ENCODE measurements around the gene EPHB2.
"Not testable (repeated sequence)": the region's sequence is repeated elsewhere in the genome, so short reads cannot be mapped to it uniquely, and the experiment has no call there.

EPHB2 gene

GRCh38 chr1:22710701-22711049, at the start of gene EPHB2:
EPHB2 (plus strand) TSS chr1:22710839; CDS start chr1:22710983, 144 bp downstream.
- DNase-seq (ENCODE audit: low read depth in 3 of 3): no peak

- no peak for DNase-seq (ENCODE audit: low read depth in 3 of 3)
Observed at GRCh38 chr1:22661880-22662279, 48.8 kb upstream of the EPHB2 start.

GRCh38 chr1:22662318-22662717, 48.3 kb upstream of the EPHB2 start:
- DNase-seq (ENCODE audit: low read depth in 3 of 3): no peak

- no peak for DNase-seq (ENCODE audit: low read depth in 3 of 3)
Observed at GRCh38 chr1:22662986-22663408, 47.6 kb upstream of the EPHB2 start.

- DNase-seq (ENCODE audit: low read depth in 3 of 3): no peak
Observed at GRCh38 chr1:22665752-22666151, 44.9 kb upstream of the EPHB2 start.

DNA sequence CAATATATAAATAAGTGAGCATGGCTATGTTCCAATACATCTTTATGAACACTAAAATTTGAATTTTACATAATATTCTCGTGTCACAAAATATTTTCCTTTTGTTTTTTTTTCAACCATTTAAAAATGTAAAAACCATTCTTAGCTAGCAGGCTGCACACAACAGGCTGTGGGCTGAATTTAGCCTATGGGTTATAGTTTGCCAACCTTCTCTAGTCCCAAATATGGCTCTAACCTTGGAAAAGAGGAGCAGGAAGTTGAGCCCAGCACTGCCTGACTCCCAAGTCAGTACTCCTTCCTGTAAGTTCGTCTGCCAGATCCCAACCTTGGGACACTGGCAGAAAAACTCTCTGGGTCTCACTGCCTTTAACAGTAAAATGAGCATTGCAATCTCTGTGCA, 44.2 kb upstream of the EPHB2 start:
- DNase-seq (ENCODE audit: low read depth in 3 of 3): no peak

DNA sequence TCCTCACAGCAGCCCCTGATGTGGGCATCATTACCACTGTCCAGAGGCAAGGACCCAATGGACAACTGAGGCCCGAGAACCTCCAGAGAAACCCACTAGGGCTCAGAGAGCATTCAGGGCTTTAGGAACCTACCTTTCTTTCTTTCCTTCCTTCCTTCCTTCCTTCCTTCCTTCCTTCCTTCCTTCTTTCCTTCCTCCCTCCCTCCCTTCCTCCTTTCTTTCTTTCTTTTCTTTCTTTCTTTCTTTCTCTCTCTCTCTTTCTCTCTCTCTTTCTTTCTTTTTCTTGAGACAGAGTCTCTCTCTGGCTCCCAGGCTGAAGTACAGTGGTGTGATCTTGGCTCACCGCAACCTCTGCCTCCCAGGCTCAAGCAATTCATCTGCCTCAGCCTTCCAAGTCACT, 41.8 kb upstream of the EPHB2 start:
- DNase-seq (ENCODE audit: low read depth in 3 of 3): not testable (repeated sequence)

GRCh38 chr1:22670352-22670975, 40.2 kb upstream of the EPHB2 start:
- no peak for DNase-seq (ENCODE audit: low read depth in 3 of 3)

DNA sequence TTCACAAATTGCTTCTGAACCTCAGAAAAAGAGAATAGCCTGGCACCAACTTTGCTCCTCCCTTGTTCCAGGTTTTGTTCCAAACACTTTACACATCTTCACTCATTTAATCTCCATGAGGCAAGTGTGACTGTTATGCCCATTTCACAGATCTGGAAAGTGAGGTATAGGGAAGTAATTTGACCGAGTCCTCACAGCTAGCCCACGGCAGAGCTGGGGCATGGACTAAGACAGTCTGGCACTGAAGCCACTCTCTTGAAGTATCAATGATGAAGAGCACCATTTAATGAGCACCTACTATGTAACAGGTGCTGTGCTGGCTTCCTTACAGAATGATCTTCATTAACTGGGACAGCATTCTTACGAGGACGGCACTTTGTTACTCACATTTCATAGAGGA, 38.6 kb upstream of the EPHB2 start:
- DNase-seq (ENCODE audit: low read depth in 3 of 3): no peak

GRCh38 chr1:22673486-22674409, 36.9 kb upstream of the EPHB2 start:
- no peak for DNase-seq (ENCODE audit: low read depth in 3 of 3)

DNA sequence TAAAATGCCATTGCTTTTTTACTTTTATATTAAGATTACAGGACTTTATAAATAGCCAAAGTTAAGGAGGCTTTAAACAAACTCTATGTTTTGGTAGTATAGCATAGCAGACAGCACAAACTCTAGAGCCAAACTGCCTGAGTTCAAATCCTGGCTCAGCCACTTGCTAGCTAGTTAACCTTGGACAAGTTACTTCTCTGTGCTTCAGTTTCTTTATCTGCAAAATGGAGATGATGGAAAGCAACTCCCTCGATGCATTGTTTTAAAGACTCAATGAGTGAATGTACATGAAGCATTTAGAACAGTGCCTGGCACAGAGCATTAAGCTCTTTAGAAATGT, 36.3 kb upstream of the EPHB2 start:
- DNase-seq (ENCODE audit: low read depth in 3 of 3): no peak

DNA sequence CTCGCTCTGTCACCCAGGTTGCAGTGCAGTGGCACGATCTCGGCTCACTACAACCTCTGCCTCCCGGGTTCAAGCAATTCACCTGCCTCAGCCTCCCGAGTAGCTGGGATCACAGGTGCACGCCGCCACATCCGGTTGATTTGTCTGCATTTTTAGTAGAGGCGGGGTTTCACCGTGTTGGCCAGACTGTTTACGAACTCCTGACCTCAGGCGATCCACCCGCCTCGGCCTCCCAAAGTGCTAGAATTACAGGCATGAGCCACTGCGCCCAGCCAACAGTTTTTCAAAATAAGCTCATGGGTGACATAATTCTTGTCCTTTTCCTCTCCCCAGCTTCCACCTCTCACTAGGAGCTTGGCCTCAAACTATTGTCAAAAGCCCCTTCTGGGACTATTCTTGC, 34.5 kb upstream of the EPHB2 start:
- DNase-seq (ENCODE audit: low read depth in 3 of 3): not testable (repeated sequence)

DNA sequence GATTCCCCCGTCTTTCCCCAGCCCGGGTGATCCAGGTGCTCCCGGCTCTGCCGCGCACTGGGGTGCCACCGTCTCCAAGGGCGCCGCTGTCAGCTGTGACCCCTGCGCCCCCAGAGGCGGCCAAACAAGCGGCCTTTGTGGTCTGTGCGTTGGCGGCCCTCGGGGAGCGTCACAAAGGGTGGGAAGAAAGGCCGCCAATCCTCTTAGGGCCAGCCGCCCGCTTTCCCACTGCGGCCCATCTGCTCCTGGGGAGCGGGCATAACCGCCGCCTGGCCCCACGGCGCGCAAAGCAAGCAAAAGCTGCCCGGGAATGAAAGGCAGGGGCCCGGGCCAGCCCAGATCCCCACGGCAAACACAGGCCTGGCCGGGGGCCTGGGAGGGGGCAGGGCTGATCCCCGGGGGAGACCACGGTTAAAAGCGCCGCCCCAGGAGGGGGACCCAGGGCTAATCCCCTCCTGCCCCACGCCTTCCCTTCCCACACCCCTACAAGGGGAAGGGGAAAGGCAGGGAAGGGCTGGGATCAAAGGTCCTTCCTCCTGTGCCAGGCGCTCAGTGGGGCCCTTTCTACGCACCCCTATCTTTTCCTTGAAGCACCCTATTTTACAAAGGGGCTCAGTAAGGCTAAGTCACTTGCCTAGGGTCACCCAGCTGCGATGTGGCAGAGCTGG, 33.6 kb upstream of the EPHB2 start:
- DNase-seq (ENCODE audit: low read depth in 3 of 3): no peak

DNA sequence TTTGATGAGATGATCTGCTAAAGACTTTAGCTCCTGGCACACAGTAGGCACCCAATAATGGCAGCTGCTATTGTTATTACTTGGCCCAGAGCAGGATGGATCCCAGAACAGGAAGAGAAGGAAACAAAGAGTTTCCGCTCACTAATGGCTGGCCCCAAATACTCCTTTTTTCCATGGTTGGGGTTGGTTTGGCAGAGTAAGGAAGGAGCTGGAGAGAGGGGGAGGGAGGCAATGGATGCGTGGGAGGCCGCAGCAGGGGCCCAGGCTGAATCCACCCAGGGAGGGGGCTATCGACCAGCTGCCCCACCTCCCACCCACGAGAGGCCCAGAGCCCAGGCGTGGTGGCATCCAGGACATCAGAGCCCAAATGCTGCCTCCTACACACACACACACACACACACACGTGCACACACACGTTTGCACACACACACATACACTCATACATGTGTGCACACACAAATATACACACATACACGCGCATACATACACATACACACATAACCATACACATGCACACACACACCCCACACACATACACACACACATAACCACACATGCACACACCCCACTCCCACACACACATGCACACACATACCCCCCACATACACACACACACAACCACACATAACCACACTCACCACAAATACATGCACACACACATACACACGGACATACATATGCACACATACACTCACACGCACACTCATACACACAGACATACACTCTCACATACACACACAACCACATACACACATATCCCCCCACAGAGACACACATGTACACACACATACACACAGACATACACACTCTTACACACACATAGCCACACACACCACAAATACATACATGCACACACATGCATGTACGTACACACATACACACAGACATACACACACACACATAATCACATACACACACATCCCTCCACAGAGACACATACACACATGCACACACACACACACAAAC, 32.4 kb upstream of the EPHB2 start:
- no peak for DNase-seq (ENCODE audit: low read depth in 3 of 3)

GRCh38 chr1:22680726-22681125, 29.9 kb upstream of the EPHB2 start:
- no peak for DNase-seq (ENCODE audit: low read depth in 3 of 3)

- no peak for DNase-seq (ENCODE audit: low read depth in 3 of 3)
Observed at GRCh38 chr1:22681556-22682276, 28.9 kb upstream of the EPHB2 start.

DNA sequence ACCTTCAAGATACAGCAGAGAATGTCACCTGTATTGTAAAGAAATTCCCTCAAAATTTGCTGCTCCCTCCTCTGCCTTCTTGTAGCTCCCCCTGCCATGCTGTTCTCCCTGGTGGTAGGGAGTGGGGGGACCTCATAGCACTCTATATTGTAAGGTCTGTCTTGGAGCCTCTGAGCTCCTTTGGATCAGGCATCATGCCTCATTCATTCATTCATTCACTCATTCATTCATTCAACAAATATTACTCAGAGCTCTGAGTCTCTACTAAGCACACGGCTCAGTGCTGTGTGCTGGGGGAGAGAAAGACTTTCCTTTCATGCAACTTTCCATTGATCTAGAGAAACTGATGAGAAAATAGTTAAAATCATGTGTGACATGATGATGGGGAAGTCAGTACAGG, 27.1 kb upstream of the EPHB2 start:
- DNase-seq (ENCODE audit: low read depth in 3 of 3): no peak

- no peak for DNase-seq (ENCODE audit: low read depth in 3 of 3)
Observed at GRCh38 chr1:22685591-22686059, 25.0 kb upstream of the EPHB2 start.

DNA sequence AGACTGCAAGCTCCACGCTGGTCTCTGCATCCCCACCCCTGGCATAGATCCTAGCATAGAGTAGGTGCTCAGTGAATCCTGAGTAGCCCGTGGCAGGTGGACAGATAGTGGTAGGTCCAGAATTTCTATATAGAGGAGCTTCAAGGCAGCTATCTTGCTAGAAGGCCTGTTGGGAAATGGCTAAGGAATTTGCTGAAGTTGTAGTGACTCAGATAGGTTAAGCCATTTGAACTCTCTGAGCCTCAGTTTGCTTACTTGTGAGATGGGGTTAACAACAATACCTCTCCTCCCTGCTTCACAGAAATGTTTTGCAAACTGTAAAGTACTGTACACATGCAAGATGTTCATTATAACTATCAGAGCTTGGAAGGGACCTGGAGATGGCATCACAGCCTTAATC, 23.4 kb upstream of the EPHB2 start:
- DNase-seq (ENCODE audit: low read depth in 3 of 3): no peak

- DNase-seq (ENCODE audit: low read depth in 3 of 3): no peak
Observed at GRCh38 chr1:22688466-22688865, 22.2 kb upstream of the EPHB2 start.

- DNase-seq (ENCODE audit: low read depth in 3 of 3): no peak
Observed at GRCh38 chr1:22689505-22689904, 21.1 kb upstream of the EPHB2 start.

Measured in stimulated activated CD4-positive, alpha-beta T cell treated with anti-CD3 and anti-CD28 coated beads, TNF-alpha, amount 100 ng/mL, for 4 hours (primary cell).